Keratinocyte (primary cell): Measurements from ENCODE around the gene USP44. TPM values are rescaled to one million over a fixed set of nuclear protein-coding genes. Genes with fewer than 3 reads are reported as not detected.

ENCODE experiments used
- DNase-seq: peaks from one replicate; pipeline ENCODE4 v3.0.0-alpha.2; 2011; ENCODE audit warnings: low read depth, missing footprints, low spot score
- FAIRE-seq: peaks from 2 replicates; lab custom pipeline; 2011; peaks lifted over from hg19 to GRCh38; lab: Jason Lieb, UNC
- H2AFZ ChIP-seq: 2 replicates; pipeline ENCODE4 v1.6.0; 2012; ENCODE audit warnings: low read length, control low read depth, inconsistent platforms; ENCODE audit not compliant: control insufficient read depth
- H3K27ac ChIP-seq: 2 replicates; pipeline ENCODE4 v1.5.1; 2011; ENCODE audit warnings: low read length; ENCODE audit not compliant: control insufficient read depth, insufficient read depth
- H3K27me3 ChIP-seq: 3 replicates; pipeline ENCODE4 v1.6.0; 2011; ENCODE audit warnings: low read length; ENCODE audit not compliant: control insufficient read depth, insufficient read depth; ENCODE audit errors: extremely low read depth
- H3K36me3 ChIP-seq, 2 experiments: 2 replicates in 1 of 2; 3 replicates in 1 of 2; pipeline ENCODE4 v1.5.1; 2011; ENCODE audit warnings: low read length in 2 of 2, mild to moderate bottlenecking in 1 of 2; ENCODE audit not compliant: control insufficient read depth in 2 of 2, insufficient read depth in 2 of 2; ENCODE audit errors: extremely low read depth in 1 of 2
- H3K4me1 ChIP-seq: 3 replicates; pipeline ENCODE4 v1.5.1; 2011; ENCODE audit warnings: low read length; ENCODE audit not compliant: control insufficient read depth, insufficient read depth; ENCODE audit errors: extremely low read depth
- H3K4me2 ChIP-seq: 3 replicates; pipeline ENCODE4 v1.6.0; 2011; ENCODE audit warnings: low read depth, low read length; ENCODE audit not compliant: control insufficient read depth, insufficient read depth; ENCODE audit errors: extremely low read depth
- H3K4me3 ChIP-seq, 3 experiments: fragments of 200-600 bp in 1 of 3; sonication (generic) in 1 of 3; 2 replicates in 2 of 3; 3 replicates in 1 of 3; pipeline ENCODE4 v1.5.1; 2011 to 2016; ENCODE audit warnings: low read length in 3 of 3, mild to moderate bottlenecking in 3 of 3, control low read depth in 2 of 3, inconsistent platforms in 1 of 3, low read depth in 1 of 3, mixed read lengths in 1 of 3, mixed run types in 1 of 3, moderate library complexity in 1 of 3; ENCODE audit not compliant: control insufficient read depth in 2 of 3, insufficient read depth in 2 of 3; ENCODE audit errors: extremely low read depth in 1 of 3
- H3K79me2 ChIP-seq: 2 replicates; pipeline ENCODE4 v1.6.0; 2012; ENCODE audit warnings: low read length; ENCODE audit not compliant: control insufficient read depth, insufficient read depth
- H3K9ac ChIP-seq: 3 replicates; pipeline ENCODE4 v1.6.0; 2011; ENCODE audit warnings: low read length; ENCODE audit not compliant: control insufficient read depth, insufficient read depth; ENCODE audit errors: extremely low read depth
- H3K9me1 ChIP-seq: 3 replicates; pipeline ENCODE4 v1.6.0; 2011; ENCODE audit warnings: low read length; ENCODE audit not compliant: control insufficient read depth, insufficient read depth; ENCODE audit errors: extremely low read depth
- H3K9me3 ChIP-seq: 2 replicates; pipeline ENCODE4 v1.5.1; 2012; ENCODE audit warnings: low read depth, low read length; ENCODE audit not compliant: control insufficient read depth
- H4K20me1 ChIP-seq: 3 replicates; pipeline ENCODE4 v1.6.0; 2011; ENCODE audit warnings: low read length; ENCODE audit not compliant: control insufficient read depth, insufficient read depth; ENCODE audit errors: extremely low read depth
- EZH2 ChIP-seq: IDR thresholded peaks from one replicate; pipeline ENCODE4 v1.6.1; 2012; ENCODE audit warnings: inconsistent platforms, mild to moderate bottlenecking, low read length, moderate library complexity
- dilution Hi-C: fragments of 300-500 bp; cut with MboI; formaldehyde crosslinking; loops from one replicate; pipeline ENCODE4 v1.7.0; 2020; ENCODE audit warnings: low sequenced_read_pairs; ENCODE audit not compliant: extremely low pct_ligation_motif_present
- polyA plus RNA-seq, 5 experiments: library from polyadenylated mRNA; depleted of rRNA in 3 of 5; stranded (reverse) in 3 of 5; stranded (forward) in 1 of 5; unstranded in 1 of 5; fragments of >200 nt; gene quantifications; 1 replicate in 1 of 5; 2 replicates in 3 of 5; 3 replicates in 1 of 5; pipeline versions ENCODE4 v1.2.1 to v1.2.3, GENCODE V29; 2011 to 2012; ENCODE audit warnings: missing spikeins in 2 of 5, low read depth in 1 of 5, low replicate concordance in 1 of 5
- TF ChIP-seq, protein P1 (sequence below), 3 experiments: IDR thresholded peaks in 1 of 3; conservative IDR thresholded peaks in 1 of 3; optimal IDR thresholded peaks in 1 of 3; 2 replicates in 2 of 3; 3 replicates in 1 of 3; pipeline versions ENCODE3 to v1.5.1; 2011; ENCODE audit warnings: low read length in 3 of 3, mild to moderate bottlenecking in 3 of 3, moderate library complexity in 2 of 3, control low read depth in 1 of 3, inconsistent platforms in 1 of 3; ENCODE audit not compliant: insufficient read depth in 2 of 3; ENCODE audit errors: extremely low read depth in 1 of 3

Gene USP44
- polyA plus RNA-seq, 1 donor (not counting 4 experiments of a cell fraction or from before 2014, with no cell fraction given) = 0.18 TPM

DNA sequence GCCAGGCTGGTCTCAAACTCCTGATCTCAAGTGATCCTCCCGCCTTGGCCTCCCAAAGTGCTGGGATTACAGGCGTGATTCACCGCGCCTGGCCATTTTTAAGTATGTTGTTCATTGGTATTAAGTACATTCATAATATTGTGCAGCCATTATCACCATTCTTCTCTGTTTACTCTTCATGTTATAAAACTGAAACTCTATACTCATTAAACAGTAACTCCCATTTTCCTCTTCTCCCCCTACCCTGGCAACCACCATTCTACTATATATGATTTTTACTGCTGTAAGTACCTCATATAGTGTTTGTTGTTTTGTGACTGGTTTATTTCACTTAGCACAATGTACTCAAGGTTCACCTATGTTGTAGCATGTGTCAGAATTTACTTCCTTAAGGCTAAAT is 54.2 kb downstream of the USP44 start:
- peaks cover 5 to 21% of the 10 kb centered on the region in 2 experiments for H3K36me3 ChIP-seq
- H4K20me1 ChIP-seq = no peaks in the 10 kb centered on the region
- dilution Hi-C loops = no loop called here
- DNase-seq = no peak
- no peak overlapping the region for H2AFZ ChIP-seq
- H3K79me2 ChIP-seq = peaks cover 9% of the 10 kb centered on the region
- no peak overlapping the region for H3K4me3 ChIP-seq
- no peak for FAIRE-seq
- H3K4me2 ChIP-seq = no peak overlapping the region
- TF ChIP-seq EZH2 = no peak
- TF ChIP-seq, protein P1, sequence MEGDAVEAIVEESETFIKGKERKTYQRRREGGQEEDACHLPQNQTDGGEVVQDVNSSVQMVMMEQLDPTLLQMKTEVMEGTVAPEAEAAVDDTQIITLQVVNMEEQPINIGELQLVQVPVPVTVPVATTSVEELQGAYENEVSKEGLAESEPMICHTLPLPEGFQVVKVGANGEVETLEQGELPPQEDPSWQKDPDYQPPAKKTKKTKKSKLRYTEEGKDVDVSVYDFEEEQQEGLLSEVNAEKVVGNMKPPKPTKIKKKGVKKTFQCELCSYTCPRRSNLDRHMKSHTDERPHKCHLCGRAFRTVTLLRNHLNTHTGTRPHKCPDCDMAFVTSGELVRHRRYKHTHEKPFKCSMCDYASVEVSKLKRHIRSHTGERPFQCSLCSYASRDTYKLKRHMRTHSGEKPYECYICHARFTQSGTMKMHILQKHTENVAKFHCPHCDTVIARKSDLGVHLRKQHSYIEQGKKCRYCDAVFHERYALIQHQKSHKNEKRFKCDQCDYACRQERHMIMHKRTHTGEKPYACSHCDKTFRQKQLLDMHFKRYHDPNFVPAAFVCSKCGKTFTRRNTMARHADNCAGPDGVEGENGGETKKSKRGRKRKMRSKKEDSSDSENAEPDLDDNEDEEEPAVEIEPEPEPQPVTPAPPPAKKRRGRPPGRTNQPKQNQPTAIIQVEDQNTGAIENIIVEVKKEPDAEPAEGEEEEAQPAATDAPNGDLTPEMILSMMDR (optimal IDR thresholded peaks at IDR 0.05 in 1 of 3, IDR thresholded peaks at IDR 0.05 in 1 of 3, conservative IDR thresholded peaks at IDR 0.05 in 1 of 3; ENCODE audit: extremely low read depth in 1 of 3, insufficient read depth in 2 of 3, low read length in 3 of 3) = no peak
- H3K27me3 ChIP-seq = no peaks in the 10 kb centered on the region
- no peaks in the 10 kb centered on the region for H3K4me1 ChIP-seq
- no peak overlapping the region for H3K9ac ChIP-seq
- no peaks in the 10 kb centered on the region for H3K9me3 ChIP-seq
- no peak overlapping the region for H3K27ac ChIP-seq
- H3K9me1 ChIP-seq = no peaks in the 10 kb centered on the region

DNA sequence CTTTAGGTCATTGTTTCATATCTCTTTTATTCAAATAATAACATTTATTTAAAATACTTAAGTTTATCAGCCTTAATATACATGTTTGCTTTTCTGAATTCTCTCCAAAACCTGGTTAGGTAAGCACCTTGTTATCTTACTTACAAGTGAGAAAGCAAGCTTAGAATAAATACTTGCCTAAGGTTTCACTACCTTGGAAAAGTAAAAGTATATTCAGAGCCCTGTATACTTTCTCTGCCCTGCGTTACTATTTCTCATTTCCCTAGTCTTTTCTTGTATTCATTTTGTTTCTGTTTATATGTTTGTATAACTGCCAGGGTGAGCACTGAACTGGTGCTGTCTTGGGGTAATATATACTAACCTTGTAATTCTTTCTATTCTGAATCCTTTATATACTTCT is 55.8 kb downstream of the USP44 start:
- dilution Hi-C loops = no loop called here
- H3K79me2 ChIP-seq = peaks cover 11% of the 10 kb centered on the region

More for the DNA sequence above, 55.8 kb downstream of the USP44 start:
- no peaks in the 10 kb centered on the region for H4K20me1 ChIP-seq
- TF ChIP-seq, protein P1 (optimal IDR thresholded peaks at IDR 0.05 in 1 of 3, IDR thresholded peaks at IDR 0.05 in 1 of 3, conservative IDR thresholded peaks at IDR 0.05 in 1 of 3; ENCODE audit: extremely low read depth in 1 of 3, insufficient read depth in 2 of 3, low read length in 3 of 3) = no peak
- TF ChIP-seq EZH2 = no peak
- H3K9me1 ChIP-seq = peaks cover 3% of the 10 kb centered on the region
- no peak overlapping the region for H3K9ac ChIP-seq
- no peak overlapping the region for H3K4me3 ChIP-seq
- no peak overlapping the region for H3K27ac ChIP-seq
- H3K9me3 ChIP-seq = no peaks in the 10 kb centered on the region
- no peak overlapping the region for H2AFZ ChIP-seq
- FAIRE-seq (no peak), DNase-seq (no peak)
- H3K4me2 ChIP-seq = no peak overlapping the region
- H3K36me3 ChIP-seq = peaks cover 7 to 20% of the 10 kb centered on the region in 2 experiments
- no peaks in the 10 kb centered on the region for H3K27me3 ChIP-seq
- H3K4me1 ChIP-seq = no peaks in the 10 kb centered on the region
